ENCODE measurements around the gene CEP19. TPM values are rescaled to one million over a fixed set of nuclear protein-coding genes. Genes with fewer than 3 reads are reported as not detected.

The CEP19 gene
- total and polyA plus RNA-seq, 2 of the 8 experiments (the other 6 are each of a cell fraction or from before 2014, with no cell fraction given): 0.95 to 1.6 TPM

- CTCF ChIA-PET (ENCODE audit: partially characterized antibody): interaction anchor here (0.6 to 3.0 kb wide), 8 partner anchors 8 to 1071 kb away, joined by 4 to 15 read pairs (median 4); no protein-coding TSS in a partner anchor
- no peak overlapping the region for H2BK20ac ChIP-seq (ENCODE audit: low read length)
- H3K27me3 ChIP-seq (replicated peaks in 1 of 4; ENCODE audit: control insufficient read depth in 3 of 4, extremely low read depth in 1 of 4, insufficient read depth in 3 of 4, low read length in 3 of 4): no peaks in the 10 kb centered on the region
- POLR2A ChIA-PET (ENCODE audit: partially characterized antibody): interaction anchor here (1.8 kb wide), 1 partner anchor 12 kb away, joined by 6 read pairs; no protein-coding TSS in a partner anchor
- H3K4ac ChIP-seq (replicated peaks; ENCODE audit: insufficient read length, low read depth, low read length): no peak overlapping the region
- no peak overlapping the region for H4K91ac ChIP-seq (replicated peaks; ENCODE audit: insufficient read length, low read length)
- no peak overlapping the region for H3K14ac ChIP-seq (ENCODE audit: insufficient read length)
- H4K8ac ChIP-seq (ENCODE audit: extremely low read depth, insufficient read depth, low read length): no peak overlapping the region
- H3K9me3 ChIP-seq (ENCODE audit: insufficient read depth in 2 of 2, low read depth in 1 of 2, low read length in 1 of 2): no peaks in the 10 kb centered on the region; a peak in 1 of 4 replicates
- no peak overlapping the region for H3K27ac ChIP-seq (ENCODE audit: low read depth, low read length)
- H2AK5ac ChIP-seq (ENCODE audit: low read depth, low read length): no peak overlapping the region
- H3K36me3 ChIP-seq (ENCODE audit: control insufficient read depth in 2 of 4, insufficient read depth in 4 of 4, low read length in 3 of 4): no peaks in the 10 kb centered on the region
- H3K79me2 ChIP-seq (ENCODE audit: control insufficient read depth in 1 of 2, insufficient read depth in 2 of 2, low read length in 2 of 2): no peaks in the 10 kb centered on the region
- H3K18ac ChIP-seq (ENCODE audit: extremely low read depth, low read length): no peak overlapping the region
- no peak overlapping the region for H4K5ac ChIP-seq (ENCODE audit: insufficient read length, low read depth, low read length)
- no peaks in the 10 kb centered on the region for H4K20me1 ChIP-seq (replicated peaks in 1 of 2; ENCODE audit: control insufficient read depth in 1 of 2, insufficient read depth in 2 of 2, low read length in 2 of 2)
- H2BK15ac ChIP-seq (ENCODE audit: low read length): no peak overlapping the region
- 86% methylated on average over 1 of the region's 1 CpG; no CpG with 5 or more reads in 1 of the 2 experiments for WGBS, 2 experiments (ENCODE audit: extremely low coverage in 1 of 2, insufficient coverage in 1 of 2, insufficient read length in 1 of 2, insufficient replicate concordance in 2 of 2, low coverage in 1 of 2, low lambda C conversion rate in 2 of 2, missing lambda C conversion rate in 1 of 2)
- no peak overlapping the region for H3K9ac ChIP-seq (replicated peaks in 1 of 4; ENCODE audit: extremely low read depth in 1 of 4, low read depth in 3 of 4, low read length in 3 of 4)
- FAIRE-seq: no peak
- DNase-seq (ENCODE audit: low read depth in 1 of 2, low spot score in 2 of 2): no peak
- H3K23me2 ChIP-seq (ENCODE audit: low read depth, low read length): no peaks in the 10 kb centered on the region
- H3K79me1 ChIP-seq (ENCODE audit: low read depth, low read length): no peaks in the 10 kb centered on the region
- no peak overlapping the region for H3K23ac ChIP-seq (ENCODE audit: insufficient read length)
- H2BK120ac ChIP-seq (replicated peaks; ENCODE audit: low read depth, low read length): no peak overlapping the region
- no peak overlapping the region for H3K4me2 ChIP-seq (ENCODE audit: insufficient read depth in 1 of 2, low read depth in 2 of 2, low read length in 2 of 2)
- no peaks in the 10 kb centered on the region for H3K4me1 ChIP-seq (replicated peaks in 1 of 4; ENCODE audit: control insufficient read depth in 3 of 4, insufficient read depth in 4 of 4, low read length in 3 of 4)
- no peak overlapping the region for H3K4me3 ChIP-seq (ENCODE audit: extremely low read depth in 1 of 4, insufficient read depth in 2 of 4, low read depth in 3 of 4, low read length in 4 of 4)
- no peak overlapping the region for H2BK5ac ChIP-seq (ENCODE audit: low read depth, low read length)
- H3K56ac ChIP-seq (replicated peaks; ENCODE audit: insufficient read length, low read depth, low read length): no peak overlapping the region
- no peak overlapping the region for H2AFZ ChIP-seq (ENCODE audit: low read length)
- no peak overlapping the region for H2BK12ac ChIP-seq (ENCODE audit: low read depth, low read length)
- TF ChIP-seq SP1 (IDR thresholded peaks at IDR 0.05; ENCODE audit: low read depth, low read length) (no peak), EGR1 (IDR thresholded peaks at IDR 0.05; ENCODE audit: borderline replicate concordance, low read depth, low read length) (no peak), RFX5 (IDR thresholded peaks at IDR 0.05; ENCODE audit: borderline replicate concordance, low read depth, low read length) (no peak), ATF2 (IDR thresholded peaks at IDR 0.05; ENCODE audit: low read length) (no peak), ATF3 (IDR thresholded peaks at IDR 0.05; ENCODE audit: insufficient read depth, low read depth, low read length) (no peak)
Measured at GRCh38 chr3:196677931-196678330, 34.1 kb downstream of the CEP19 start.
